NOMO-1 treated with dmso at 0.1 percent for 144 hours (cell line): Measurements from ENCODE around the gene CCDC57.

ENCODE experiments used
- DNase-seq: peaks from one replicate; lab custom pipeline; 2025; ENCODE audit not compliant: unreplicated experiment; lab: John Stamatoyannopoulos, UW

Gene CCDC57

DNA sequence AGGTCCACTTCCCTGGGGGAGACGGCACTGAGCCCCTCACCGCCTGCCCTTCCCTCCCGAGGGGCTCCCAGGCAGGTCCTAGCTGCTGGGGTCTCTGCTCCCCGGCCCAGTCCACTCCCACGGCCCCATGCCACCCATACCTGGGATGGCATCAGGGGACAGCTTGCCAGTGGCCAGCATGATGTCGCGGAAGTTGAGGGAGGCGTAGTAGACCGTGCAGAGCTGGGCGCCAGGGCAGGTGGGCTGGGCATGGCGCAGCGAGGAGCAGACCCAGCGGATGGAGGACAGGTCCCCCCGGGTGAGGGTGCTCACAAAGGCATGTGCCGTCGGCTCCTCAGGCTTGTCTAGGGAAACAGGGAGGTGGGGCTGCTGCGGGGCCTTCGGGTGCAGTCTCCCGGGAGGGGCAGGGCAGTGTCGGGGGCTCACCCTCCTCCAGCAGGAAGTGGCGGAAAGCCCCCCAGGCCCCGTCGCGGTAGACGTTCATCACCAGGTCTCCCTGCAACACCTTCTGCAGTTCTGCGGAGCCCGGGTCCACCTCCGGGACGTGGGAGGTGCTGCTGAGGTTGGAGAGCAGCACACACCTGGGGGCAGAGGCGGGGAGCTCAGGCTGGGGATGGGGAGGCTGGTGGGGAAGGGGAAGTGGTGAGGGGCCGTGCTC is 128.1 kb downstream of the CCDC57 start:
- DNase-seq, result no peak

DNA sequence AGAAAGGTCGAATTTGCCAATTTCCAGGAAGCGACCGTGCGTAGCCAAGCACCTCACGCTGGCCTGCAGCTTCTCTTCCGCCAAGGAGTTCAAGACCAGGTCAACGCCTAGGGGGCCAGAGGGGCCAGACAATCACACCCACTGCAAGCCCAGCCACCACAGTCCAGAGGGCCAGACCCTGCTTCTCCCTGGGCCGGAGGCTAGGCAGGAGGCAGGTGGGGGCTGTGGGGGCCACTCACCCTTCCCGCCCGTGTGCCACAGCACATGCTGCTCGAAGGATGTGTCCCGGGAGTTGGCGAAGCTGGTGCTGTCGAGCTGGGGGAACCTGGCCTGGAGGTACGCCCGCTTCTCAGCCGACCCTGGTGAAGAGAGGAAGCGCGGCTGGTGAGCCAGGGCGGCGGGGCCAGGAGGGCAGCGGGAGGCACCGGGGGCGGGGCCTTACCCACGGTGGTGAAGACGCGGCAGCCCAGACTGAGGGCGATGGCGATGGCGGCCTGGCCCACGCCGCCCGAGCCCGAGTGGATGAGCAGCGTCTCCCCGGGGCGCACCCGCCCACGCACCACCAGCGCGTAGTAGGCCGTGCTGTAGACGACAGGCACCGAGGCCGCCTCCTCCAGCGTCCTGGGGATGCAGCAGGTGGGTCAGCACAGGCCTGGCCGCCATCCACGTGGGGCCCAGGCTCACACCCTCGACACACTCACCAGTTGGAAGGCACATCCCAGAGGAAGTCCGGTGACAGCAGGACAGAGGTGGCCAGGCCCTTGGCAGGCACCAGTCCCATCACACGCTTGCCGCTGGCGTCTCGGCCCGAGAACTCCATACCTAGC is 128.9 kb downstream of the CCDC57 start:
- no peak for DNase-seq

DNA sequence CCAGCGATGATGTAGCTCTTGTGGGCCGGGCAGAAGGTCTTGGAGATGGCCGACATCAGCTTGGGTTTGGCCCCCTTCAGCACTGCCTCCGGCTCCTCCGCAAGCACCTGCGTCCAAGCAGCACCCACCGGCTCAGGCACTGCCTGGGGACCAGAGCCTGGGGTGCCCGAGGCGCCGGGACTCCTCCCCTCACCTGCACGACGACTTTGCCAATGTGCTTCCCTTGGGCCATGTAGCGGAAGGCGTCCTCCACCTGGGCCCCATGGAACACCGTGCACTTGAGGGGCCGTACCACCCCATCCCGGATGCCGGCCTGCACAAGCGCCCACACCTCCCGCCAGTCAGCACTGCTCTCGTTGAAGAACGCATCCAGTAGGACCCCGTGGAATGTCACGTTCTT is 129.6 kb downstream of the CCDC57 start:
- DNase-seq, result no peak

DNA sequence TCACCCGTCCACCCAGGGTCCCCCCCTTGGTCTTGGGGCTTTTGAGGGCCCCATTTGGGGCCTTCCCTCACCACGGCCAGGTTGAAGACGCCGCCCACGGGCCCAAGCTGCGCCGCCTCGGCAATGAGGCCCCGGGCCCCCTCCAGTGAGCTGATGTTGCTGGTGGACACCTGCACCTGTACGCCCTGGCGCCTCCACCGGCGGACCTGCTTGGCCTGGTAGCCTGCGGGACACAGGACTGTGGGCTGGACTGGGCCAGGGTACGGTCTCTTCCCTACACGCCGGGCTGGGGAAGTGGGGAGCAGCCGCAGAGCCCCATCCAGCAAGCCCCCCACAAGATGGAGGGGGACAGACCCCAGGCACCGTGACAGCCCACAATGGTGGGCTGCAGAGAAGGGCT is 130.2 kb downstream of the CCDC57 start:
- no peak for DNase-seq

DNA sequence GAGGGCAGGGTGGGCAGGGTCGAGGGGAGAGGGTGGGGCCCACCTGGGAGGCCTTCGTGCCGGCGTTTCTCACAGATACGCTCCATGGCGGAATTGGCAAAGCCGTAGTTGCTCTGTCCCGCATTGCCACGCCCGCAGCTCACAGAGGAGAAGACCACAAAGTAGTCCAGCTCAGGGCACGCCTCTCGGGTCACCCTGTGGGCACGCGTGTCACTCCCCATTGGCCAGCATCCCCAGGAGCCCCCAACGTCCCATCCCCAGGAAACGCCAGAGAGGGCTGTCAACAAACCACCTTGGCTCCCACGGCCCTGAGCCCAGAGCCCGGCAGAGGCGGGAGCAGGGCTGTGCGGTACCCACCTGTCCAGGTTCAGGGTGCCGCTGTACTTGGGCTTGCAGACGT is 130.7 kb downstream of the CCDC57 start:
- DNase-seq, result no peak

DNA sequence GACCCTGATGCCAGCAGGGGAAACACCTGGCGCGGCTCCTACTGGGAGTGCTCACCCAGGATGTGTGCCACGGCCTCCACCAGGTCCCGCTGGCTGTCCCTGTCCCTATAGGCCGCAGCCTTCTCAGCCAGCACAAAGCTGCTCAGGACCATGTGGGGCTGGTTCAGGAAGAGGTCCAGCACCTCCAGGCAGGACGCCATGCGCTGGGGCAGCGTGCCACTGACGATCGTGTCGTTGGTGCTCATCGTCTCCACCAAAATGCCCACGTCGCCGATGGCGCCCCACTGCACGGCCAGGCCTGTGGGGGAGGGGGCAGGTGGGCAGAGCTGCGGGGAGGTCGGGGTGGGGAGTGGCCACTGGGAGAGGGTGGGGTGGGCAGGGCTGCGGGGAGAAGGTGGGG is 131.1 kb downstream of the CCDC57 start:
- no peak for DNase-seq

DNA sequence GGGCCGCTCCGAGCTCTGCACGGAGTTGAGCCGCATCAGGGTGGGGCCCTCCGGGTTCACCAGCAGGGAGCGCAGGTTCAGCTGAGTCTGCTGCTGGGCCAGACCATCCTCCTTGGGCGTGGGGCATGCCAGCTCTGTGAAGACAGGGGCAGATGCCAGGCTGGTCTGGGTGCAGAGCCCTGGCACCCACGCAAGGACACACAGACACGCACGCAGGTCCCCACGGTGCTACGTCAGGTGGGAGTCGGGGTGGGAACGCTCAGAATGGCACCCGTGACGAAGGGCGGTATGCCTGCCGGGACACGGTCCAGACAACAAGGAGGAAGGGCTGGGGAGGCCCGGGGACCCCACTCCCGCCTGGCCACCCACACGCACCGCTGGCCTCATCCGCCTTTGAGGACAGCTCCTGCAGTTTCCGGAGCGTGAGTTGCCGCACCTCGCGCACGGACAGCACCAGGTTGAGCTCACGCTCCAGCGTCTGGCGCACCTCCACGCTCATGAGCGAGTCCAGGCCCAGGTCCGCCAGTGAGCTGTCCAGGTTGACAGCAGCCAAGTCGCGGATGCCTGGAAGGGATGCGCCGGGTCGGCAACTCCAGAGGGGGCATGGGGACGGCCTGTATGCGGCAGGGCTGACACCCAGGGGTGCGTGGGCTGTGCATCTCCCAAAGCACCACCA is 131.7 kb downstream of the CCDC57 start:
- no peak for DNase-seq

DNA sequence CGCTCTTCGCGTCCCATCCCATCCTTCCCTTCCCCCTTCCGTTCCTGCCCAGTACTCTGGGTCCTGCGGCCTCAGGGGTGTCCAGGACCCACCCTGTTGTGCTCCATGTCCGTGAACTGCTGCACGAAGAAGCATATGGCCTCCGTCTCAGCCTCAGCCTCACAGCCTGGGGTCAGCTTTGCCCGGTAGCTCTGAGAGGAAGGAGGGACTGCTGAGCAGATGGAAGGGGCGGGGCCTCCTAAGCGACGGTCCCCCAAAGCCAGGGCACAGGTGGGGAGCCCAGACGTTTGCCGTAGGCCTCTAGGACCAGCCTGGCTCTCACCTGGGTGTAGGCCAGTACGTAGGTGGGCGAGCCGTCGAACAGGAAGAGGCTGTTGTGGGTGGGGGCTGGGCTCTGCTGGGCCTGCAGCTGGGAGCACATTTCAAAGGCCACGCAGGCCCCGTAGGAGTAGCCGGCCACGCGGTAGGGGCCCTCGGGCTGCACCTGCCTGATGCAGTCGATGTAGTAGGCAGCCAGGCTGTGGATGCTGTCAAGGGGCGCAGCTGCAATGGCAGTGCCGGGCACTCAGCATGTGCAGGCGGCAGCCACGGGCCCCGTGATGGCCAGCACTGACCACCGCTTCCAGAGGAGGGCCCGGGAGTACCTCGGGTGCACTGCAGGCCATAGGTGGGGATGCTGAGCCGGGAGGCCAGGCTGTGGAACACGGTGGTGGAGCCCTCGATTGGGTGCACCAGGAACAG is 132.4 kb downstream of the CCDC57 start:
- DNase-seq, result no peak

DNA sequence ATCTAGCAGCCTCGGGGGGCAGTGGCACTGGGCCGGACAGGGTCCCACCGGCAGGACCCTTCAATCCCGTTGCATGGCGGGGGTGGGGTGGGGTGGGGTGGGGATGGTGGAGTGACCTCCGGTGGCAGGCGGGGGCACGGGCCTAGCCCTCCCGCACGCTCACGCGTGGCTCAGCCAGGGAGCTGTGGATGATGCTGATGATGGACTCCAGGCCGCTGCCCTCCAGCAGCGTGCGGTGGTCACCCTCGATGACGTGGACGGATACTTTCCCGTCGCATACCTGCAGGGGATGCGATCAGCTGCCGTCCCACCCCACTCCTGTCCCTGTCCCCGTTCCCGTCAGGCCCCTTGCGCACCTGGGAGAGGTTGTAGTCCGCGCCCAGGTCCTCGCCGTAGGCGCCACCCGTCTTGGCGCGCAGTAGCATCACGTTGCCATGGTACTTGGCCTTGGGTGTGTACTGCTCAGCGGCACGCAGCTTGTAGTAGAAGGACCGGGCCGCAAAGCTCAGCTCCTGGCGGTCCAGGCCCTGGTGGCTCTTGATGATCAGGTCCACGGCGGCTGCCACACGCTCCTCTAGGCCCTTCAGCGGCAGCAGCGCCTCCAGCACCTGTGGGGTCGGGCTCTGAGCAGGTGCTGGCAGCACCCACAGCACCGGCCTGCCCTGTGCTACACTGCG is 133.5 kb downstream of the CCDC57 start:
- DNase-seq, result no peak

DNA sequence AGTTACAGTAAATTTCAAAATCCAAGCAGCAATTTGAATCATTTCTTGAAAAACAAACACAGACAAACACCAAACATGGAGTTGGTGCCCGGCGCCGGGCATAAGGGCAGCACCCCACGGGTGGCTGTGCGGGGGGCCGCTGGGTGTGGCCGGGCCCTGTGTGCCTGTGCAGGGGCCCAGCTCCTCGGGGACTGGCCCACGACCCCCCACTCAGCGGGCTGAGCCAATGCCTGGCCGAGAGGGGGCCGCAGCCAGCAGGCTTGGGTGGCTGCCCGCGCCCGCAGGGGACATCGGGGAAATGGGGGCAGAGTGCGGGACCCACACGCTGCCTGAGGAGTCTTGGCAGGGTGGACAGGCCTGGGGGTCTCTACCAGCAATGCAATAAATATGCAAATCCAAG is 134.2 kb downstream of the CCDC57 start:
- DNase-seq, result no peak

DNA sequence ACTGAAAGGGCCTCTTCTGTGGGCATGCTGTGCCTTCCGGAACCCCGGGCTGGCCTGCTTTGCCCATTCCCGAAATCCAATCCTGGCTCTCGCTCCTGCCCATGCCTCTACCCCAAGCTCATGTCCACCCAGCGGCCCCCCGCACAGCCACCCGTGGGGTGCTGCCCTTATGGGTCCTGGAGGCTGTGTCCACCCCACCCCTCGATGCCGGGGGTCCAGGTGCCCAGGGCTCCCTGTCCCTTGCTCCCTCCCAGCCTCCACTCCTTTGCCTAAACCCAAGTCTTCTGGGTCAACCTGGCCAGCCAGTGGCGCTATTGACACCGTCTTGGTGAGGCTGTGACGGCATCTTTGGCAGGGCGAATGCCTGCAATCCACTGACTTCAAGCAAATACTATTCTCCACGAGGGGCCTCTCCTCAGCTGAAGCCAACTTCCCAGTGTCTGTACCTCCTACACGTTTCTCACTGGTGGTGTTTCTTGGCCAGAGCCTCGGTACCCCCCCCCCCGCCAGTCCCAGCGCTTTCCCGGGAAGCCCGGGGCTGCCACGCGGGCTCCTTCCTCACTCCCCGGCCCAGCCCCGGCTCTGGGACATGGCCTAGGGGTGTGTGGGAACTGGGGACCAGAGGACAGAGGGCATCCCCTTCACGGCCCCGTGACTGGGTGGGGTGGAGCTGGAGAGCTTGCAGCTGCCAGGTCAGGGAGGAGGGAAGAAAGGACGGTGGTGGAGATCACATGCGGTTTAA is 134.9 kb downstream of the CCDC57 start:
- no peak for DNase-seq

DNA sequence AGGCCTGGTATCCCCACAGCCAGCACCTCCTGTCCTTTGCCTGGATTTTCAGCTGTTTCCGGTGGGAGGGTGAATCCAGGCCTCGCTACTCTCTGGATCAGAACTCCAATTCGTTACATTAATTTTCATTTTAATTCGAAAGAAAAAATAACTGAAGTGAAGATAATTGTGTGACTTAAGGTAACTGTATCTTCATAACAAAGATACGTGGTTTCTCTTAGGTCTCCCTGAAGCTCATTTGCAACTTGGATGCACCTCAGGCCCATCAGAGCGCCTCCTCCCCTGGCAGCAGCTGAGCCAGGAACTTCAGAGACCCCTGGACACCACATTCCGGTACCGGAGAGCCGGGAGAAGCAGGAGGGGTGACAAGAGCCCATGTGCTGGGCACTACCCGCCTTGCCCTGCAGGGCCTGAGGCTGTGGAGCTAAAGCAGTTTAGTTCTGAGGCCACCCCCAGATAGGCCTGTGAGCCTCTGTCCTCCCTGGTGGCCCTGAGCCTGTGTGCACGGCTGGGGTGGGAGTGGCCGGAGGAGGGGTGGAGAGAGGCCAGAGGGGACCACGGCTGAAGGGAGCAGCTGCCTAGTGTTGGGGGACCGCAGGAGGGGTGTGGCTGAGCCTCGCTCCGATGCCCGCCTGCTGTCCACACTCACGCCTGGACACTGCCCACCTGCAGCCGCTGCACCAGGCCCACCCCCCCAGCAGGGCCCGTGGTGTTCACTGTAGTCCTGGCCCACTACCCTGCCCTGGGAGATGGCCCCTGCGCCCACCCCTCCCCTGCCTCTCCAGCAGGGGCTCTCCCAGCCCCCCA is 135.7 kb downstream of the CCDC57 start:
- no peak for DNase-seq

DNA sequence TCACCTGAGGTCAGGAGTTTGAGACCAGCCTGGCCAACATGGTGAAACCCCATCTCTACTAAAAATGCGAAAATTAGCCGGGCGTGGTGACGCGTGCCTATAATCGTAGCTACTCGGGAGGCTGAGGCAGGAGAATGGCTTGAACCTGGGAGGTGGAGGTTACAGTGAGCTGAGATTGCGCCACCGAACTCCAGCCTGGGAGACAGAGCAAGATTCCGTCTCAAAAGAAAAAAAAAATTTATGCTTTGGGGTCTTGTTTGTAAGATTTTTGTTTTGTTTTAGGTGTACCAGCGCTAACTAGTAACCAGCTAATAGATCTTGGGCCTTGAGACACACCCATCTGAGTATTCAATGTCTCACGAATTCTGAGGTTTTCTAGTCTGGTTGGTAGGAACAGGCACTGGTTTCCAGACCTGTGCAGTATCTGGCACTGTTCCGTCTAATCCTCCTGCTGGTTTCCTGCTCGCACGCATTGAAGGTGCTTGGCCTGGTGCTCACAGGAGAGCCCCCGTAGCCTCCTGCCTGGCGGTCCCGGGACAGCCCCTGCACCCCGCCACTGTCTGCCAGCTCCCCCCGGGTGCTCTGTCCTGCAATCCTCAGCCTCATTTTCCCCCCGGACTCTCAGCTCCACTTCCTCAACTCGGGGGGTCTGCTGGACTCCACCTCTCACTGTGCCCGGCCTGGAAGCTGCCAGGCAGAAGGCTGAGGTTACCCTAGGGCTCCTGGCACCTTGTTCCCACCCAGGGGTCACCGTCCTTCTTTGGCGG is 136.4 kb downstream of the CCDC57 start:
- DNase-seq, result no peak

DNA sequence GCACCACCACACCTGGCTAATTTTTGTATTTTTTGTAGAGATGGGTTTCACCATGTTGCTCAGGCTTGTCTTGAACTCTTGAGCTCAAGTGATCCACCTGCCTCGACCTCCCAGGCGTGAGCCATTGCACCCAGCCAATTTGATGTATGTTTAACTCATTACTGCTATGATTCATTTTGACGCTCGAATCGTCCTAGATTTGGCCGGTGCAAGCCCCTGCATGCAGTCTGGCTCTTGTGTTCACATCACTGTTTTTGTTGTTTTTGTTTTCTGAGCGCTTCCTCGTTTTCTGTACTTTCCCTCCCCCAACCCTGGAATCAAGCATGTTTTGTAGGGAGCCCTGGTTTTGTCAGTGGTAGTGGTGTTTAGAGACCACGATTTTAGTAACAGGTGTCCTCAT is 139.2 kb downstream of the CCDC57 start:
- DNase-seq, result no peak

DNA sequence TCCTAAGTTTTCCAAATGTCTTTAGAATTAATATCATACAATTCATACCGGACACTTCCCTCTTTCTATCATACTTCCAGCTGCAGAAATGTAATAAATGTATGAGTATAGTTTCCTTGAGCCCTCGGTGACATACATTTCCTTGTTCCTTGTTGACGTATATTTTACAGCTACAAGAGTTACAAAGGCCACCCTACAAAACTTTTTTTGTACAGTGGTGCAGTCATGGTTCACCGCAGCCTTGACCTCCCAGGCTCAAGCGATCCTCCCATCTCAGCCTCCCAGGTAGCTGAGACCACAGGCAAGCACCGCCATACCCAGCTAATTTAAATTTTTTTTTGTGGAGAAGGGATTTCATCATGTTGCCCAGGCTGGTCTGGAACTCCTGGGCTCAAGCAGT is 139.8 kb downstream of the CCDC57 start:
- no peak for DNase-seq

DNA sequence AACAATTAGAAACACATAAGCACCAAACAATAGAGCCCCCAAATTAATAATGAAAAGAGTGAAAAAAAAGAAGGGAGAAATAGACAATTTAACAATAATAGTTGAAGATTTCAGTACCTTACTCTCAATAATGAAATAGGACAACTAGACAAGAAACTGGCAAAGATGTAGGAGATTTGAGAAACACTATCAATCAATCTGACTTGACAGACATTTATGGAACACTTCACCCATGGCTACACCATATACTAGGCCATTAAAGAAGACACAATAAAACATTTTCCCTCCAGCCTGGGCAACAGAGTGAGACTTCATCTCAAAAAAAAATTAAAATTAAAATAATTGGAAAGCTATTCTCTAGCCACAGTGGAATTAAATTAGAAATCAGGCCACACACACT is 142.0 kb downstream of the CCDC57 start:
- DNase-seq, result no peak

DNA sequence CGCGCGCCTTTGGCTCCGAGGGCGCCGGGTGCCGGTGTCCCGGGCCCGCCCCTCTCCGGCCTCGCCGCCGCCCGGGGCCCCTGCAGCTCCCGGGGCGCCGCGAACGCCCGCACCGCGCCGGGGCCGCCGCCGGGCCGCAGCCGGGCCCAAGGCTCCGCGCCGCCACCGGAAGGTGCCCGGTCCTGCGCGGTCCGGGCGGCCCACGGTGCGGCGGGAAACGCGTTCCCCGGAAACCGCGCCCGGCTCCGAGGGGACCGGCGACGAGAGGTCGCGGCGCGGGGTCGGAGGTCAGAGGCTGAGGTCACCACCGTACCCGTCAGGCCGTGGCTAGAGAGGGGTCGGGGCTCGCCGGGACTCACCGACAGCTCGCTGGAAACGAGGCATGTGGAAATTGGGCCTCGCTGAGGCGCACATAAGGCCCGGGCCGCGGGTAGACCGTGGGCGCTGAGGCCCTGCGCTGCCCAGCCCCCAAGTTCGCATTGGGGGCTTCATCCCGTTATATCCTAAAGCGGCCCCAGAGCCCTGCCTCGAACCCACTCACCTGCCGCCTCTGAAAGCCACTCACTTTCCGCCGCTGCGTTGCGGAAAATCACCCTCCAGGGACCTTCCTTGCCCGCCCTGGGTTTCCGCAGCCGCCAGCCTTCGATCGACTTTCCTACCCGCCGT is 146.9 kb downstream of the CCDC57 start, which contains the start of gene DUS1L:
Gene DUS1L (minus strand): TSS at position 167 of the 666 bp plus-strand sequence. CDS start 745 bp downstream, outside the sequence.
- DNase-seq, result peak; percentile 30

DNA sequence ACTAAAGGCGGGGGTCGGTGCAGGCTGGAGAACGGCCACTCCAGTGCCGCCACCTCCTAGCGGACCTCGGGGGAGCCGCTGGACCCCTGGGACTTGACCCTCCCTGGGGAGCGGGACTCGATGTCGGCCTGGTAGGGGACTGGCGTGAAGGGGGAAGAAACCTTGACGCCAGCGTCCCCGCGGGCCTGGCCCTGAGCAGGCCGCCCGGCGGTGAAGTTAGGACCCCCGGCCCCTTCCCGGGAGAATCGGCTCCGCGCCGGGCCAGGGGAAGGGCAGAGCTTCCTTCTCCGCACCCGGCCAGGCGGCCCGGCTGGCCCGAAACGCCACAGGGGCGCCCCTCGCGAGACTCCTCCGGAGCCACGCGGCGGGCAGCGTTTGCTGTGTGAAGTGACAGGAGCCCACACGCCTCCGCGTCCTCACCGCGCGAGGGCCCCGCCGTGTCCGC is 147.4 kb downstream of the CCDC57 start:
- no peak for DNase-seq
